ENCODE results near the gene CD93. TPM values are rescaled to one million over a fixed set of nuclear protein-coding genes. Genes with fewer than 3 reads are reported as not detected.

Gene CD93
- total and polyA plus RNA-seq, 4 donors: 1.5 to 16.0 (median 11.9) TPM

GRCh38 chr20:23039136-23039875, 46.8 kb downstream of the CD93 start:
- TF ChIP-seq GABPA (IDR thresholded peaks at IDR 0.05 in 1 of 2, conservative IDR thresholded peaks at IDR 0.05 in 1 of 2) (no peak), ZBTB33 (IDR thresholded peaks at IDR 0.05) (no peak), FOXA2 (IDR thresholded peaks at IDR 0.05) (no peak), SP1 (IDR thresholded peaks at IDR 0.05) (no peak), REST (IDR thresholded peaks at IDR 0.05) (no peak)
- no peak overlapping the region for H3K4me3 ChIP-seq (ENCODE audit: low read depth in 1 of 3, low read length in 3 of 3)
- H3K9me3 ChIP-seq (ENCODE audit: control insufficient read depth in 4 of 4, low read length in 3 of 4): peaks cover 0 to 2% (median 0%) of the 10 kb centered on the region in 4 donors
- no peak for DNase-seq (ENCODE audit: low spot score)
- 79% methylated on average over 5 of the region's 5 CpGs for WGBS
- H3K9ac ChIP-seq (ENCODE audit: low read depth in 1 of 2, low read length in 2 of 2): no peak overlapping the region
- H3K4me1 ChIP-seq (ENCODE audit: control insufficient read depth in 4 of 4, insufficient read depth in 4 of 4, low read length in 3 of 4): no peaks in the 10 kb centered on the region
- no peak overlapping the region for H3K27ac ChIP-seq (ENCODE audit: low read depth in 1 of 2, low read length in 2 of 2)
- H3K36me3 ChIP-seq (ENCODE audit: control insufficient read depth in 4 of 4, insufficient read depth in 3 of 4, low read depth in 1 of 4, low read length in 3 of 4): no peaks in the 10 kb centered on the region
- H3K27me3 ChIP-seq (ENCODE audit: control insufficient read depth in 4 of 4, insufficient read depth in 4 of 4, low read length in 3 of 4): peaks cover 0 to 3% (median 2%) of the 10 kb centered on the region in 4 donors

- TF ChIP-seq MAX (IDR thresholded peaks at IDR 0.05): no peak
- TF ChIP-seq FOXA2 (IDR thresholded peaks at IDR 0.05): no peak
- no peak for TF ChIP-seq YY1 (IDR thresholded peaks at IDR 0.05)
- TF ChIP-seq REST (IDR thresholded peaks at IDR 0.05): no peak
- no peak for TF ChIP-seq NR2F2 (IDR thresholded peaks at IDR 0.05)
- TF ChIP-seq SP1 (IDR thresholded peaks at IDR 0.05): no peak
- no peak for TF ChIP-seq RXRA (IDR thresholded peaks at IDR 0.05)
- no peak for TF ChIP-seq RAD21 (IDR thresholded peaks at IDR 0.05)
- TF ChIP-seq GABPA (IDR thresholded peaks at IDR 0.05 in 1 of 2, conservative IDR thresholded peaks at IDR 0.05 in 1 of 2): no peak
- no peak for TF ChIP-seq HNF4G (IDR thresholded peaks at IDR 0.05)
- no peak for DNase-seq (ENCODE audit: low spot score)
- Histone ChIP-seq H3K4me3 (ENCODE audit: low read depth in 1 of 3, low read length in 3 of 3) (no peak overlapping the region), H3K27ac (ENCODE audit: low read depth in 1 of 2, low read length in 2 of 2) (no peak overlapping the region), H3K9ac (ENCODE audit: low read depth in 1 of 2, low read length in 2 of 2) (no peak overlapping the region), H3K9me3 (ENCODE audit: control insufficient read depth in 4 of 4, low read length in 3 of 4) (peaks cover 0 to 2% (median 0%) of the 10 kb centered on the region in 4 donors), H3K4me1 (ENCODE audit: control insufficient read depth in 4 of 4, insufficient read depth in 4 of 4, low read length in 3 of 4) (no peaks in the 10 kb centered on the region), H3K27me3 (ENCODE audit: control insufficient read depth in 4 of 4, insufficient read depth in 4 of 4, low read length in 3 of 4) (peaks cover 0 to 3% (median 2%) of the 10 kb centered on the region in 4 donors), H3K36me3 (ENCODE audit: control insufficient read depth in 4 of 4, insufficient read depth in 3 of 4, low read depth in 1 of 4, low read length in 3 of 4) (no peaks in the 10 kb centered on the region)
- 35% methylated on average over 3 of the region's 3 CpGs for WGBS
These were observed 49.1 kb downstream of the CD93 start for GRCh38 chr20:23037017-23037481.
